Loucy (cell line): ENCODE measurements around the gene LPP.

Source experiments
- H2AFZ ChIP-seq: fragments of 200-600 bp; sonication (generic); 2 replicates; pipeline ENCODE4 v1.6.0; 2016; ENCODE audit warnings: antibody characterized with exemption, mild to moderate bottlenecking, low read length, moderate library complexity
- H3F3A ChIP-seq: fragments of 200-600 bp; 2 replicates; pipeline ENCODE4 v1.6.0; 2016; ENCODE audit warnings: antibody characterized with exemption, low read depth, mild to moderate bottlenecking
- H3K27me3 ChIP-seq: fragments of 200-600 bp; sonication (generic); 2 replicates; pipeline ENCODE4 v1.6.1; 2014; ENCODE audit warnings: low read length, mild to moderate bottlenecking; ENCODE audit not compliant: insufficient read depth, poor library complexity, severe bottlenecking
- H3K36me3 ChIP-seq: fragments of 200-600 bp; sonication (generic); 2 replicates; pipeline ENCODE4 v1.6.1; 2016; ENCODE audit warnings: low read length; ENCODE audit not compliant: insufficient read depth
- H3K4me1 ChIP-seq: fragments of 200-600 bp; sonication (generic); 2 replicates; pipeline ENCODE4 v1.5.1; 2014; ENCODE audit warnings: low read length, mild to moderate bottlenecking; ENCODE audit not compliant: insufficient read depth, poor library complexity, severe bottlenecking
- H3K4me2 ChIP-seq: fragments of 200-600 bp; sonication (generic); 2 replicates; pipeline ENCODE4 v1.6.0; 2014; ENCODE audit warnings: antibody characterized with exemption, low read length, low read depth, mild to moderate bottlenecking; ENCODE audit not compliant: poor library complexity, severe bottlenecking
- H3K4me3 ChIP-seq: fragments of 200-600 bp; sonication (generic); 2 replicates; pipeline ENCODE4 v1.5.1; 2014; ENCODE audit warnings: low read length, mild to moderate bottlenecking, mixed read lengths; ENCODE audit not compliant: poor library complexity, severe bottlenecking
- H3K79me2 ChIP-seq: fragments of 200-600 bp; sonication (generic); 2 replicates; pipeline ENCODE4 v1.6.1; 2014; ENCODE audit warnings: low read length; ENCODE audit not compliant: insufficient read depth
- H3K9ac ChIP-seq: fragments of 200-600 bp; sonication (generic); 2 replicates; pipeline ENCODE4 v1.6.0; 2014; ENCODE audit warnings: mild to moderate bottlenecking, low read depth, low read length, moderate library complexity; ENCODE audit not compliant: poor library complexity, severe bottlenecking
- H3K9me2 ChIP-seq: fragments of 200-600 bp; sonication (generic); replicated peaks from 2 replicates; pipeline ENCODE4 v1.6.1; 2016; ENCODE audit warnings: low read depth, low read length, mixed read lengths
- H3K9me3 ChIP-seq: fragments of 200-600 bp; sonication (generic); 2 replicates; pipeline ENCODE4 v1.6.1; 2014; ENCODE audit warnings: mild to moderate bottlenecking, antibody characterized with exemption, low read length, low read depth; ENCODE audit not compliant: insufficient read depth
- H4K20me1 ChIP-seq: fragments of 200-600 bp; sonication (generic); 2 replicates; pipeline ENCODE4 v1.6.0; 2014; ENCODE audit warnings: antibody characterized with exemption, low read length, mild to moderate bottlenecking; ENCODE audit not compliant: insufficient read depth, poor library complexity, severe bottlenecking
- CTCF ChIP-seq: fragments of 200-600 bp; sonication (generic); conservative IDR thresholded peaks from 2 replicates; pipeline ENCODE4 v1.5.1; 2014; ENCODE audit warnings: mild to moderate bottlenecking, antibody characterized with exemption, low read length
- EZH2phosphoT487 ChIP-seq: fragments of 200-600 bp; IDR thresholded peaks from 2 replicates; pipeline ENCODE4 v1.6.1; 2018; ENCODE audit warnings: antibody characterized with exemption, mild to moderate bottlenecking, moderate library complexity, borderline replicate concordance

LPP gene

GRCh38 chr3:188531210-188531609, 377.3 kb downstream of the LPP start:
- Histone ChIP-seq H3K27me3 (no peaks in the 10 kb centered on the region), H3K4me1 (peaks cover 5% of the 10 kb centered on the region), H2AFZ (no peak overlapping the region)

GRCh38 chr3:188533172-188533571, 379.2 kb downstream of the LPP start:
- Histone ChIP-seq H3K36me3 (no peaks in the 10 kb centered on the region), H3K27me3 (no peaks in the 10 kb centered on the region), H3K9me3 (no peaks in the 10 kb centered on the region), H3K4me3 (no peak overlapping the region), H2AFZ (no peak overlapping the region), H4K20me1 (no peaks in the 10 kb centered on the region), H3F3A (no peaks in the 10 kb centered on the region), H3K79me2 (no peaks in the 10 kb centered on the region), H3K9me2 (no peaks in the 10 kb centered on the region), H3K4me2 (no peak overlapping the region), H3K9ac (no peak overlapping the region), H3K4me1 (peaks cover 5% of the 10 kb centered on the region)
- TF ChIP-seq CTCF (no peak), EZH2phosphoT487 (no peak)

More at GRCh38 chr3:188531210-188531609, 377.3 kb downstream of the LPP start:
- Histone ChIP-seq H3K4me2 (no peak overlapping the region), H3K9me3 (no peaks in the 10 kb centered on the region), H3K4me3 (no peak overlapping the region), H3K9me2 (no peaks in the 10 kb centered on the region), H3K9ac (no peak overlapping the region), H3F3A (no peaks in the 10 kb centered on the region), H3K36me3 (peaks cover 5% of the 10 kb centered on the region; the same call in 1 of the 2 replicates), H4K20me1 (no peaks in the 10 kb centered on the region), H3K79me2 (no peaks in the 10 kb centered on the region)
- TF ChIP-seq EZH2phosphoT487 (no peak), CTCF (no peak)

GRCh38 chr3:188533612-188534357, 379.8 kb downstream of the LPP start:
- H2AFZ ChIP-seq = no peak overlapping the region
- no peak overlapping the region for H3K4me2 ChIP-seq

More at GRCh38 chr3:188533612-188534357, 379.8 kb downstream of the LPP start:
- Histone ChIP-seq H3K4me3 (no peak overlapping the region), H3F3A (no peaks in the 10 kb centered on the region), H3K9ac (no peak overlapping the region), H3K27me3 (no peaks in the 10 kb centered on the region), H3K79me2 (no peaks in the 10 kb centered on the region), H3K4me1 (peaks cover 5% of the 10 kb centered on the region), H3K9me3 (no peaks in the 10 kb centered on the region), H4K20me1 (no peaks in the 10 kb centered on the region), H3K9me2 (no peaks in the 10 kb centered on the region), H3K36me3 (no peaks in the 10 kb centered on the region)
- TF ChIP-seq EZH2phosphoT487 (no peak), CTCF (no peak)
